ENCODE measurements around the gene PURA. TPM values are rescaled to one million over a fixed set of nuclear protein-coding genes. Genes with fewer than 3 reads are reported as not detected.

PURA gene
- total RNA-seq, 1 experiment from 2014 or later: 16.9 TPM

GRCh38 chr5:140125637-140126036 is 11.7 kb downstream of the PURA start, which contains the start of gene IGIP:
TSS of gene IGIP (plus strand) at chr5:140125937. CDS start at chr5:140128477, 2,540 bp downstream.
- no peak within 1 kb of the TSS for H3K4me3 ChIP-seq (ENCODE audit: low read depth in 2 of 2, low read length in 2 of 2)
- ChIA-PET POLR2A (no interaction called here), CTCF (no interaction called here)
- peaks cover 44% of the 10 kb centered on the region for H3K4me1 ChIP-seq (ENCODE audit: control insufficient read depth, insufficient read depth, low read length)
- TF ChIP-seq POLR2AphosphoS5 (IDR thresholded peaks at IDR 0.05; ENCODE audit: low read depth, low read length): no peak
- TF ChIP-seq CTCF (IDR thresholded peaks at IDR 0.05): no peak
- TF ChIP-seq TCF7L2 (IDR thresholded peaks at IDR 0.05; ENCODE audit: low read depth, low read length): no peak
- TF ChIP-seq REST (IDR thresholded peaks at IDR 0.05; ENCODE audit: insufficient read depth in 1 of 2, low read depth in 2 of 2, low read length in 1 of 2): no peak
- TF ChIP-seq SIN3A (IDR thresholded peaks at IDR 0.05; ENCODE audit: borderline replicate concordance, insufficient read depth, low read depth, low read length): no peak
- no peak within 1 kb of the TSS for H3K27ac ChIP-seq (ENCODE audit: low read length)
- no TSS peak for BruUV-seq (replicated peaks)
- H3K36me3 ChIP-seq (ENCODE audit: control insufficient read depth, insufficient read depth, low read length): no peaks in the 10 kb centered on the region
- intact Hi-C loops (cut with micrococcal nuclease; ENCODE audit: unreplicated experiment): no loop called here
- in situ Hi-C loops (cut with HindIII; ENCODE audit: low pct_unique_long_range_greater_than_20kb, low sequenced_read_pairs): no loop called here
- DNase-seq (ENCODE audit: low read depth, low spot score) (no peak), ATAC-seq (no peak)
- H3K9me3 ChIP-seq (ENCODE audit: control insufficient read depth, insufficient read depth, low read depth, low read length): no peaks in the 10 kb centered on the region
- no peaks in the 10 kb centered on the region for H3K27me3 ChIP-seq (ENCODE audit: control insufficient read depth, insufficient read depth, low read length)

- Histone ChIP-seq H3K27me3 (ENCODE audit: control insufficient read depth, insufficient read depth, low read length) (no peaks in the 10 kb centered on the region), H3K4me1 (ENCODE audit: control insufficient read depth, insufficient read depth, low read length) (peaks cover 41% of the 10 kb centered on the region), H3K27ac (ENCODE audit: low read length) (no peak overlapping the region), H3K36me3 (ENCODE audit: control insufficient read depth, insufficient read depth, low read length) (no peaks in the 10 kb centered on the region; the same call in 1 of the 2 replicates), H3K4me3 (ENCODE audit: low read depth in 2 of 2, low read length in 2 of 2) (no peak overlapping the region), H3K9me3 (ENCODE audit: control insufficient read depth, insufficient read depth, low read depth, low read length) (no peaks in the 10 kb centered on the region)
- TF ChIP-seq CTCF (IDR thresholded peaks at IDR 0.05) (no peak), SIN3A (IDR thresholded peaks at IDR 0.05; ENCODE audit: borderline replicate concordance, insufficient read depth, low read depth, low read length) (no peak), POLR2AphosphoS5 (IDR thresholded peaks at IDR 0.05; ENCODE audit: low read depth, low read length) (no peak)
- ATAC-seq (0 out of 2 replicates have a peak, but pooled peaks have one; percentile 55), DNase-seq (ENCODE audit: low read depth, low spot score) (no peak)
- intact Hi-C loops (cut with micrococcal nuclease; ENCODE audit: unreplicated experiment): no loop called here
- CTCF ChIA-PET: interaction anchor here (1.0 kb wide), 1 partner anchor 18 kb away, joined by 4 read pairs; no protein-coding TSS in a partner anchor
- no TSS peak for BruUV-seq (replicated peaks)
- POLR2A ChIA-PET: no interaction called here
- in situ Hi-C loops (cut with HindIII; ENCODE audit: low pct_unique_long_range_greater_than_20kb, low sequenced_read_pairs): no loop called here
These were observed 12.6 kb downstream of the PURA start for GRCh38 chr5:140126315-140127012.

All from Panc1 (cell line).